Measurements from ENCODE around the gene HS1BP3. TPM values are rescaled to one million over a fixed set of nuclear protein-coding genes. Genes with fewer than 3 reads are reported as not detected.

The HS1BP3 gene
- total RNA-seq, 4 donors from 2014 or later = 16.6 to 26.9 (median 19.4) TPM

- ATAC-seq = no peak
- H3K4me1 ChIP-seq = peaks cover 15 to 18% of the 10 kb centered on the region in 2 donors
- H3K9me3 ChIP-seq = no peaks in the 10 kb centered on the region
- no peak for DNase-seq
- no peak overlapping the region for H3K4me3 ChIP-seq
- peaks cover 0 to 16% of the 10 kb centered on the region in 2 donors for H3K36me3 ChIP-seq
- intact Hi-C loops (cut with DNase I; ENCODE audit: low total_unique reads) (no loop called here), in situ Hi-C loops (cut with MboI; ENCODE audit: low sequenced_read_pairs in 4 of 4) (loop anchor here in 2 of 4 donors (10.0 to 25.0 kb wide), 2 partner anchors 294 to 587 kb away; partner anchors contain the start of genes LAPTM4A (in 1 of the 2) and PUM2 (in 1 of the 2))
- no peak overlapping the region for H3K27ac ChIP-seq
- H3K27me3 ChIP-seq = no peaks in the 10 kb centered on the region
- TF ChIP-seq, protein P1, sequence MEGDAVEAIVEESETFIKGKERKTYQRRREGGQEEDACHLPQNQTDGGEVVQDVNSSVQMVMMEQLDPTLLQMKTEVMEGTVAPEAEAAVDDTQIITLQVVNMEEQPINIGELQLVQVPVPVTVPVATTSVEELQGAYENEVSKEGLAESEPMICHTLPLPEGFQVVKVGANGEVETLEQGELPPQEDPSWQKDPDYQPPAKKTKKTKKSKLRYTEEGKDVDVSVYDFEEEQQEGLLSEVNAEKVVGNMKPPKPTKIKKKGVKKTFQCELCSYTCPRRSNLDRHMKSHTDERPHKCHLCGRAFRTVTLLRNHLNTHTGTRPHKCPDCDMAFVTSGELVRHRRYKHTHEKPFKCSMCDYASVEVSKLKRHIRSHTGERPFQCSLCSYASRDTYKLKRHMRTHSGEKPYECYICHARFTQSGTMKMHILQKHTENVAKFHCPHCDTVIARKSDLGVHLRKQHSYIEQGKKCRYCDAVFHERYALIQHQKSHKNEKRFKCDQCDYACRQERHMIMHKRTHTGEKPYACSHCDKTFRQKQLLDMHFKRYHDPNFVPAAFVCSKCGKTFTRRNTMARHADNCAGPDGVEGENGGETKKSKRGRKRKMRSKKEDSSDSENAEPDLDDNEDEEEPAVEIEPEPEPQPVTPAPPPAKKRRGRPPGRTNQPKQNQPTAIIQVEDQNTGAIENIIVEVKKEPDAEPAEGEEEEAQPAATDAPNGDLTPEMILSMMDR (IDR thresholded peaks at IDR 0.05 in 4 of 5, conservative IDR thresholded peaks at IDR 0.05 in 1 of 5) = no peak
- TF ChIP-seq POLR2A (IDR thresholded peaks at IDR 0.05) = no peak
Measured at GRCh38 chr2:20648831-20649230, 2.1 kb downstream of the HS1BP3 start.

DNA sequence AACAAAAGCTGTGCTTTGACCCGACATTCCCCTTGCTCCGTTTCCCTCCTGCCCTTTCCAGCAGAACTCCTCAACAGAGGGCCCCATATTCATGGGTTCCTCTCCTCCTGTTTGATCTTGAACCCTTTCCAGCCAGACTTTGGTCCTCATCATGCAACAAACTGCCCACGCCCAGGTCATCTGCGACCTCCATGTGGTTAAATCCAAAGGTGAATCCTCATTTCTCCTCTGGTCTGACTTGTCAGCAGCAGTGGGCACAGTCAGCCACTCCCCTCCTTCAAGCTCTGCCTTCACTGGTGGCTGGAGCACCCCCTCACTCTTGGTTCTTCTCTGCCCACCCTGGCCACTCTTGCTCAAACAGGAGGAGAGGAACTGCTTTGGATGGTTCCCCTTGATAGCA, 2.7 kb downstream of the HS1BP3 start:
- Histone ChIP-seq H3K27ac (no peak overlapping the region), H3K9me3 (no peaks in the 10 kb centered on the region), H3K27me3 (no peaks in the 10 kb centered on the region), H3K4me3 (no peak overlapping the region), H3K4me1 (peaks cover 15 to 18% of the 10 kb centered on the region in 2 donors), H3K36me3 (peaks cover 0 to 19% of the 10 kb centered on the region in 2 donors)
- in situ Hi-C loops (cut with MboI; ENCODE audit: low sequenced_read_pairs in 4 of 4) (loop anchor here in 2 of 4 donors (10.0 to 25.0 kb wide), 2 partner anchors 293 to 586 kb away; partner anchors contain the start of genes LAPTM4A (in 1 of the 2) and PUM2 (in 1 of the 2)), intact Hi-C loops (cut with DNase I; ENCODE audit: low total_unique reads) (no loop called here)
- no peak for ATAC-seq
- no peak for TF ChIP-seq POLR2A (IDR thresholded peaks at IDR 0.05)
- TF ChIP-seq, protein P1 (IDR thresholded peaks at IDR 0.05 in 4 of 5, conservative IDR thresholded peaks at IDR 0.05 in 1 of 5) = no peak
- DNase-seq = no peak

- ATAC-seq (no peak), DNase-seq (no peak)
- Histone ChIP-seq H3K27ac (no peak overlapping the region), H3K4me1 (peaks cover 15 to 18% of the 10 kb centered on the region in 2 donors), H3K4me3 (no peak overlapping the region), H3K27me3 (no peaks in the 10 kb centered on the region), H3K9me3 (no peaks in the 10 kb centered on the region), H3K36me3 (peaks cover 0 to 20% of the 10 kb centered on the region in 2 donors)
- no peak for TF ChIP-seq POLR2A (IDR thresholded peaks at IDR 0.05)
- TF ChIP-seq, protein P1 (IDR thresholded peaks at IDR 0.05 in 4 of 5, conservative IDR thresholded peaks at IDR 0.05 in 1 of 5) = no peak
- in situ Hi-C loops (cut with MboI; ENCODE audit: low sequenced_read_pairs in 4 of 4) = loop anchor here in 2 of 4 donors (10.0 to 25.0 kb wide), 2 partner anchors 293 to 585 kb away; partner anchors contain the start of genes LAPTM4A (in 1 of the 2) and PUM2 (in 1 of the 2)
- intact Hi-C loops (cut with DNase I; ENCODE audit: low total_unique reads) = no loop called here
Measured at GRCh38 chr2:20647738-20648137, 3.2 kb downstream of the HS1BP3 start.

DNA sequence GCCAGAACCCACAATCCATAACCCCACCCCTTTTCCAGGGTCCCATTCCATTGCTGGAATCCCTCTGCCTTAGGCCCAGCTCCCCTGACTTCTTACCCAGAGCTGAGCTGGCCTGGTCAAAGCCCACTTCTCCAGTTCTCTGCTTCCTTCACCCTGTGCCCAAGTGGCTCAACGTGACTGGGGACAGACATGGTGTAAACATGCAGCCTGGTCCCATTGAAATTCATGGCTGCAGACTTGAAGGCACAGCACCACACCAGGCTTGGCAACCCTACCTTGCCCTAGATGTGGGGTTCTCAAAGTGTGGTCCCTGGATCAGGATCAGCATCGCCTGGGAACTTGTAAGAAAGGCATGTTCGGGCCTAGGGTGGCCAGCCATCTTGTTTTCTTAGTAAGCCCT, 3.7 kb downstream of the HS1BP3 start:
- no peak for DNase-seq

More for the DNA sequence above, 3.7 kb downstream of the HS1BP3 start:
- Histone ChIP-seq H3K4me1 (peaks cover 16 to 18% of the 10 kb centered on the region in 2 donors), H3K27ac (no peak overlapping the region), H3K9me3 (no peaks in the 10 kb centered on the region), H3K4me3 (no peak overlapping the region), H3K27me3 (no peaks in the 10 kb centered on the region), H3K36me3 (peaks cover 0 to 20% of the 10 kb centered on the region in 2 donors)
- TF ChIP-seq, protein P1 (IDR thresholded peaks at IDR 0.05 in 4 of 5, conservative IDR thresholded peaks at IDR 0.05 in 1 of 5) = no peak
- no peak for TF ChIP-seq POLR2A (IDR thresholded peaks at IDR 0.05)
- in situ Hi-C loops (cut with MboI; ENCODE audit: low sequenced_read_pairs in 4 of 4) (loop anchor here in 2 of 4 donors (10.0 to 25.0 kb wide), 2 partner anchors 292 to 585 kb away; partner anchors contain the start of genes LAPTM4A (in 1 of the 2) and PUM2 (in 1 of the 2)), intact Hi-C loops (cut with DNase I; ENCODE audit: low total_unique reads) (no loop called here)
- ATAC-seq = no peak

All from gastrocnemius medialis (tissue), 4 donors.